Natural killer cell (primary cell): ENCODE results near the gene LRP3. TPM values are rescaled to one million over a fixed set of nuclear protein-coding genes. Genes with fewer than 3 reads are reported as not detected.

Source experiments
- ATAC-seq, 3 donors: fragments of 150-1000 bp in 2 of 3; fragments of 200-7000 bp in 1 of 3; cut with Tn5 transposase; 1 replicate in 1 of 3; 2 replicates in 2 of 3; pipeline ENCODE4 v1.10.0; 2021; ENCODE audit warnings: mild to moderate bottlenecking in 2 of 3, moderate library complexity in 2 of 3
- DNase-seq, 2 donors: peaks; one replicate each; pipeline versions ENCODE4 v3.0.0 to v3.0.0-alpha.2; 2013 to 2021; ENCODE audit warnings: mixed read lengths in 1 of 2
- H3K27ac ChIP-seq: one replicate; pipeline ENCODE4 v1.5.1; 2013; ENCODE audit warnings: mild to moderate bottlenecking, low read length
- H3K27me3 ChIP-seq: one replicate; pipeline ENCODE4 v1.6.1; 2013; ENCODE audit warnings: low read length; ENCODE audit not compliant: control insufficient read depth, insufficient read depth
- H3K36me3 ChIP-seq: one replicate; pipeline ENCODE4 v1.6.1; 2013; ENCODE audit warnings: low read length; ENCODE audit not compliant: control insufficient read depth, insufficient read depth
- H3K4me1 ChIP-seq: one replicate; pipeline ENCODE4 v1.6.1; 2013; ENCODE audit warnings: low read length; ENCODE audit not compliant: control insufficient read depth, insufficient read depth
- H3K4me3 ChIP-seq: one replicate; pipeline ENCODE4 v1.5.1; 2013; ENCODE audit warnings: low read length
- H3K9me3 ChIP-seq: one replicate; pipeline ENCODE4 v1.6.1; 2013; ENCODE audit warnings: low read length; ENCODE audit not compliant: control insufficient read depth, insufficient read depth
- H3K27ac Mint-ChIP-seq, 2 donors: one replicate each; pipeline ENCODE4 v1.8.0; 2022; ENCODE audit warnings: mild to moderate bottlenecking in 2 of 2, mixed read lengths in 2 of 2, moderate library complexity in 1 of 2
- H3K27me3 Mint-ChIP-seq, 2 donors: one replicate each; pipeline ENCODE4 v1.8.0; 2022; ENCODE audit warnings: low read depth in 2 of 2, mixed read lengths in 2 of 2
- H3K36me3 Mint-ChIP-seq: one replicate; pipeline ENCODE4 v1.8.0; 2022; ENCODE audit warnings: mixed read lengths
- H3K4me1 Mint-ChIP-seq, 2 donors: one replicate each; pipeline ENCODE4 v1.8.0; 2022; ENCODE audit warnings: mixed read lengths in 2 of 2
- H3K4me3 Mint-ChIP-seq: one replicate; pipeline ENCODE4 v1.8.0; 2022; ENCODE audit warnings: mild to moderate bottlenecking, moderate library complexity, mixed read lengths
- H3K9me3 Mint-ChIP-seq, 2 donors: one replicate each; pipeline ENCODE4 v1.8.0; 2022; ENCODE audit warnings: mixed read lengths in 2 of 2
- WGBS: methylation state at CpG from one replicate; pipeline ENCODE4 v1.1.7; 2013; ENCODE audit warnings: missing lambda C conversion rate; ENCODE audit not compliant: insufficient coverage; 5-methylcytosine and 5-hydroxymethylcytosine counted together
- intact Hi-C: fragments of 100-400 bp; cut with micrococcal nuclease; formaldehyde crosslinking; loops from one replicate; pipeline ENCODE4 v1.14.2; 2022
- total RNA-seq, 4 donors: library from RNA; stranded (reverse); fragments of 120-200 nt in 1 of 4; gene quantifications; one replicate each; pipeline versions ENCODE4 v1.2.3 to v1.2.4, GENCODE V29; 2013 to 2022
- TF ChIP-seq, protein P1 (sequence below): fragments of 200-600 bp; IDR thresholded peaks from one replicate; pipeline ENCODE4 v1.8.0; 2022; ENCODE audit warnings: antibody characterized with exemption

The LRP3 gene
- total RNA-seq, 3 donors from 2014 or later (not counting 1 experiment from before 2014, with no cell fraction given) = 0.33 to 0.38 TPM; not detected in 1

DNA sequence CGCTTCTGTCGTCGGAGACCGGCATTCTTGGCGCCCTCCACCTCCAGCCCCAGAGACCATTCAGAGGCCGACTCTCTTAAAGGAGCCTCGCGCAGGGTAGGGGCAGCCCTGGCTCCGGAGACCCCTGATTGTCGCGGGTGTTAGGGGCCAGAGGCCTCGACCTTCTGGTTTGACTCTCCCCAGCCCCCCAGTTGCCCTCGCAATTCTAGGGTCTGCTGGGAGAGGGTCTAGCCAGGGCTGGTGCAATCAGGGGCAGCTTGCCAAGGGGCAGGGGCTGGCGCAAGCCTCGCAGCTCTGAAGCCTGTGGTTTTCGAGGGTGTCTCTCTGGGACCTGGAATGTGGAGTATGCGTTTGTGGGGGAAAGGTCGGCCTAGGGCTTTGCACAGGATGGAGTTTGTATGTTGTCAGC is 33.1 kb downstream of the LRP3 start:
- peak overlapping the region; percentile 76 for H3K4me3 Mint-ChIP-seq

DNA sequence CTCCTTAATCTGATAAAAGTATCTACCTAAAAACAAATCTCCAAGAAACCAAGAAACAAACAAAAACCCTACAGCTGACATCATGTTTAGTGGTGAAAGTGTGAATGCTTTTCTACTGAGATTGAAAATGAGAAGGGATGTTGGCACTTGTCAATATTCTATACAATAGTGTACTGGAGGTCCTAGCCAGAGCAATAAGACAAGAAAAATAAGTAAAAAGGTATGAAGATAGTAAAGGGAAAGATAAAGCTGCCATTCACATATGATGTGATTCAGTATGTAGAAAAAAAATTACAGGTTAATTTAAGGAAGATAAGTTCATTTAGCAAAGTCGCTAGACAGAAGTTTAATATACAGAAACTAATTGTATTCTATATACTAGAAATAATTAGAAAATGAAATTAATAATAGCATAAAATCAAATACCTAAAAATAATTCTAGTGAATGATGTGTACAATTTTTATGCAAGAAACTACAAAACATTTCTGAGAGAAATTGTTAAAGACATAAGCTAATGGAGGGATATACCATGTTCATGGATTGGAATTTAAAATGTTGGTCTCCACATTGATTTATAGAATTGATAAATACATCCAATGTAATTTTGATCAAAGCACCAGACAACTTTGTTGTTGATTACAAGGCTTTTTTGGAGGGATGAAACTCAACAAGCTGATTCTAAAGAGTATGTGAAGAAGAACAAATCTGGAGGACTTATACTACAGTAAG is 33.9 kb downstream of the LRP3 start:
- peaks cover 18% of the 10 kb centered on the region for H3K4me1 ChIP-seq

More for the DNA sequence above, 33.1 kb downstream of the LRP3 start:
- 47% methylated on average over 18 of the region's 18 CpGs for WGBS
- ATAC-seq (no peak), DNase-seq (no peak)
- Histone ChIP-seq H3K9me3 (peaks cover 5% of the 10 kb centered on the region), H3K4me3 (no peak overlapping the region), H3K27ac (no peak overlapping the region), H3K4me1 (peaks cover 18% of the 10 kb centered on the region), H3K36me3 (no peaks in the 10 kb centered on the region), H3K27me3 (peaks cover 35% of the 10 kb centered on the region)
- intact Hi-C loops = no loop called here
- Mint-ChIP-seq H3K27ac (no peak overlapping the region), H3K27me3 (peaks cover 43 to 47% of the 10 kb centered on the region in 2 donors), H3K9me3 (peaks cover 6 to 11% of the 10 kb centered on the region in 2 donors), H3K4me1 (peaks cover 7 to 9% of the 10 kb centered on the region in 2 donors), H3K36me3 (peaks cover 16% of the 10 kb centered on the region)
- TF ChIP-seq, protein P1, sequence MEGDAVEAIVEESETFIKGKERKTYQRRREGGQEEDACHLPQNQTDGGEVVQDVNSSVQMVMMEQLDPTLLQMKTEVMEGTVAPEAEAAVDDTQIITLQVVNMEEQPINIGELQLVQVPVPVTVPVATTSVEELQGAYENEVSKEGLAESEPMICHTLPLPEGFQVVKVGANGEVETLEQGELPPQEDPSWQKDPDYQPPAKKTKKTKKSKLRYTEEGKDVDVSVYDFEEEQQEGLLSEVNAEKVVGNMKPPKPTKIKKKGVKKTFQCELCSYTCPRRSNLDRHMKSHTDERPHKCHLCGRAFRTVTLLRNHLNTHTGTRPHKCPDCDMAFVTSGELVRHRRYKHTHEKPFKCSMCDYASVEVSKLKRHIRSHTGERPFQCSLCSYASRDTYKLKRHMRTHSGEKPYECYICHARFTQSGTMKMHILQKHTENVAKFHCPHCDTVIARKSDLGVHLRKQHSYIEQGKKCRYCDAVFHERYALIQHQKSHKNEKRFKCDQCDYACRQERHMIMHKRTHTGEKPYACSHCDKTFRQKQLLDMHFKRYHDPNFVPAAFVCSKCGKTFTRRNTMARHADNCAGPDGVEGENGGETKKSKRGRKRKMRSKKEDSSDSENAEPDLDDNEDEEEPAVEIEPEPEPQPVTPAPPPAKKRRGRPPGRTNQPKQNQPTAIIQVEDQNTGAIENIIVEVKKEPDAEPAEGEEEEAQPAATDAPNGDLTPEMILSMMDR = no peak

DNA sequence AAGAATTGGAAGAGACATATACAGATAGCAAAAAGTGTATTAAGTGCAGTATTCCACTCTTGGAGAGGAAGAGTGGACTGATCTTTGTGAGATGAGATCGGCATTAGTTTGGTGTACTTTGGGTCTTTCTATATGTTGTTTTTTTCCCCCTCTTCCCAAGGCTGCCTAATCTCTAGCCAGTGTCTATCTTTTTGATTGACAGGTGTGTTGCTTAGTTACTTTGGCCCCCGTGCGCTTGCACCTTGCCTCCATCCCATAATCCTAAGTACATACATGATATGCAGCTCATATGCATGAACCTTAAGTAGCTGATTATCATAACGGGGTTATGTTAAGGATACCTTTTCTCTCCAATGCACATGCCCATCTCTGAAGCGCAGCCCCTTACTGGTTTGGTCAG is 35.8 kb downstream of the LRP3 start:
- Mint-ChIP-seq H3K4me3 (no peak overlapping the region), H3K27me3 (peaks cover 30 to 34% of the 10 kb centered on the region in 2 donors), H3K27ac (no peak overlapping the region), H3K36me3 (peaks cover 16% of the 10 kb centered on the region), H3K4me1 (peaks cover 7 to 9% of the 10 kb centered on the region in 2 donors), H3K9me3 (peaks cover 6 to 11% of the 10 kb centered on the region in 2 donors)
- no peak overlapping the region for H3K27ac ChIP-seq
- H3K4me1 ChIP-seq = peaks cover 19% of the 10 kb centered on the region
- peaks cover 29% of the 10 kb centered on the region for H3K27me3 ChIP-seq
- ATAC-seq (no peak), DNase-seq (no peak)
- no peaks in the 10 kb centered on the region for H3K36me3 ChIP-seq
- WGBS = 91% methylated on average over 4 of the region's 5 CpGs
- intact Hi-C loops = no loop called here
- H3K9me3 ChIP-seq = peaks cover 5% of the 10 kb centered on the region
- no peak overlapping the region for H3K4me3 ChIP-seq
- TF ChIP-seq, protein P1 = no peak

More for the DNA sequence above, 33.9 kb downstream of the LRP3 start:
- Mint-ChIP-seq H3K36me3 (peaks cover 16% of the 10 kb centered on the region), H3K27ac (no peak overlapping the region), H3K27me3 (peaks cover 36 to 40% of the 10 kb centered on the region in 2 donors), H3K9me3 (peaks cover 6 to 11% of the 10 kb centered on the region in 2 donors), H3K4me1 (peaks cover 7 to 9% of the 10 kb centered on the region in 2 donors), H3K4me3 (no peak overlapping the region)
- Histone ChIP-seq H3K4me3 (no peak overlapping the region), H3K36me3 (no peaks in the 10 kb centered on the region), H3K27me3 (peaks cover 35% of the 10 kb centered on the region), H3K9me3 (peaks cover 5% of the 10 kb centered on the region), H3K27ac (no peak overlapping the region)
- intact Hi-C loops = no loop called here
- no peak for ATAC-seq
- no CpG with 5 or more reads among the region's 1 CpG for WGBS
- DNase-seq = no peak
- TF ChIP-seq, protein P1 = no peak
